Ectodermal cell (in vitro differentiated cells): ENCODE results near the gene DZANK1.
"Not testable (repeated sequence)": the region's sequence is repeated elsewhere in the genome, so short reads cannot be mapped to it uniquely, and the experiment has no call there.

Experiments used
- H3K27ac ChIP-seq: 2 replicates; pipeline ENCODE4 v1.7.0; 2013; ENCODE audit warnings: mild to moderate bottlenecking, low read depth, low read length; ENCODE audit not compliant: insufficient read depth, poor library complexity, severe bottlenecking
- H3K27me3 ChIP-seq: 2 replicates; pipeline ENCODE4 v1.7.0; 2013; ENCODE audit warnings: mild to moderate bottlenecking, low read length; ENCODE audit not compliant: insufficient read depth, control insufficient read depth, poor library complexity, severe bottlenecking
- H3K36me3 ChIP-seq: one replicate; pipeline ENCODE4 v1.7.0; 2013; ENCODE audit warnings: low read length; ENCODE audit not compliant: control insufficient read depth, insufficient read depth
- H3K4me1 ChIP-seq: one replicate; pipeline ENCODE4 v1.7.0; 2013; ENCODE audit warnings: low read length; ENCODE audit not compliant: control insufficient read depth, insufficient read depth
- H3K4me3 ChIP-seq: 2 replicates; pipeline ENCODE4 v1.7.0; 2013; ENCODE audit warnings: low read depth, low read length, control low read depth; ENCODE audit not compliant: insufficient read depth
- H3K9me3 ChIP-seq: 2 replicates; pipeline ENCODE4 v1.7.0; 2013; ENCODE audit warnings: mild to moderate bottlenecking, low read length, moderate library complexity; ENCODE audit not compliant: control insufficient read depth
- WGBS, 2 experiments: methylation state at CpG; one replicate each; pipeline ENCODE4 v1.1.7; 2013; ENCODE audit warnings: missing lambda C conversion rate in 2 of 2; 5-methylcytosine and 5-hydroxymethylcytosine counted together

The DZANK1 gene

DNA sequence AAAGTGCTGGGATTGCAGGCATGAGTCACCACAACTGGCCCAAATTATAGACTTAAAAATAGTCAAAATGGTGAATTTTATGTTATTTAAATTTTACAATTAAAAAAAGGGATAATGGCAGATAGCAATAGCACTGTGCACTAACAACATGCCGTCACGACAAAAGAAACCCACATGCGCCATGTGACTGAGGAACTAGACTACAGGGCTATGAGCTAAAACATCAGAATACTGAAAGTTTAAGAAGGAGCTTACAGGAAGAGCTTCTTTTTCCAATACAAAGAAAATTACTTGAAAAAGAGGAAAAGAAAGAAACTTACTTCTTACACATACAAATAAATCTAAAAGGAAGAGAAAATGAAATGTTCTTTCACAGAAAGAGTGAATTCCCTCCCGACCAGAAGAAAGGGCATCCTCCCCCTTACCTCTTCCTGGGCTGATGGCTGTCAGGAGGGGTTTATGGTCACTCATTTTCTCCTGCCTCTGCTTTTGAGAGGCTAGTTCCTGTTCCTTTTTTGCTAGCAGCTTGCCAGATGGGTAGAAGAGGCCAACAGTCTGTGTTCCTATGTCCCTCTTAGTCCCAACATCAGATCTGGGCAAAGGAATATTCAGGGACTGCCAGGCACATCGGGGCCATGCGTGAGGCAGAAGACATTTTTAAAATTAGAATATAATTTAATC, 54.5 kb downstream of the DZANK1 start:
- H3K27ac ChIP-seq, result no peak overlapping the region
- WGBS, 2 experiments, result 84 to 86% methylated on average over 4 to 6 of the region's 6 CpGs
- H3K4me3 ChIP-seq, result no peak overlapping the region
- no peaks in the 10 kb centered on the region for H3K27me3 ChIP-seq
- H3K36me3 ChIP-seq, result no peaks in the 10 kb centered on the region
- no peaks in the 10 kb centered on the region for H3K9me3 ChIP-seq
- no peaks in the 10 kb centered on the region for H3K4me1 ChIP-seq

DNA sequence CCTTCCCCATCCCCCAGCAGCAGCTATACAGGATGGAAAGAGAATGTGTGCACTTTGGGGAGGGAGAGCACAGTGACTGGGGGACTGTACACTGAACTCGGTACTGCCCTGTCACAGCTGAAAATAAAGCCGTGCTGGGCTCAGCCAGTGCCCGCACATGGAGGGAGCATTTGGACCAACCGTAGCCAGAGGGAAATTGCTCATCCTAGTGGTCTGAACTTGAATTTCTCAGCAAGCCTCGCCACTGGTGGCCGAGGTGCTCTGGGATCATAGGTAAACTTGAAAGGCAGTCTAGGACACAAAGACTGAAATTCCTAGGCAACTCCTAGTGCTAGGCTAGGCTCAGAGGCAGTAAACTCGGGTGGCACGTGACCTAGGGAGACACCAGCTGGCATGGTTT, 61.0 kb downstream of the DZANK1 start:
- 87 to 91% methylated on average over 8 of the region's 8 CpGs for WGBS, 2 experiments

GRCh38 chr20:18404172-18404571, 62.7 kb downstream of the DZANK1 start:
- WGBS, 2 experiments, result 94 to 100% methylated on average over 2 of the region's 2 CpGs
- Histone ChIP-seq H3K9me3 (no peaks in the 10 kb centered on the region), H3K27ac (no peak overlapping the region), H3K27me3 (no peaks in the 10 kb centered on the region), H3K4me3 (no peak overlapping the region), H3K36me3 (no peaks in the 10 kb centered on the region), H3K4me1 (no peaks in the 10 kb centered on the region)

More for the DNA sequence above, 61.0 kb downstream of the DZANK1 start:
- no peaks in the 10 kb centered on the region for H3K27me3 ChIP-seq
- no peaks in the 10 kb centered on the region for H3K4me1 ChIP-seq
- H3K36me3 ChIP-seq, result no peaks in the 10 kb centered on the region
- no peak overlapping the region for H3K27ac ChIP-seq
- no peaks in the 10 kb centered on the region for H3K9me3 ChIP-seq
- H3K4me3 ChIP-seq, result no peak overlapping the region

- no peak overlapping the region for H3K27ac ChIP-seq
- no peaks in the 10 kb centered on the region for H3K9me3 ChIP-seq
- H3K4me1 ChIP-seq, result no peaks in the 10 kb centered on the region
- H3K4me3 ChIP-seq, result no peak overlapping the region
- H3K27me3 ChIP-seq, result no peaks in the 10 kb centered on the region
- H3K36me3 ChIP-seq, result no peaks in the 10 kb centered on the region
These were observed 63.6 kb downstream of the DZANK1 start for GRCh38 chr20:18403269-18403668.

DNA sequence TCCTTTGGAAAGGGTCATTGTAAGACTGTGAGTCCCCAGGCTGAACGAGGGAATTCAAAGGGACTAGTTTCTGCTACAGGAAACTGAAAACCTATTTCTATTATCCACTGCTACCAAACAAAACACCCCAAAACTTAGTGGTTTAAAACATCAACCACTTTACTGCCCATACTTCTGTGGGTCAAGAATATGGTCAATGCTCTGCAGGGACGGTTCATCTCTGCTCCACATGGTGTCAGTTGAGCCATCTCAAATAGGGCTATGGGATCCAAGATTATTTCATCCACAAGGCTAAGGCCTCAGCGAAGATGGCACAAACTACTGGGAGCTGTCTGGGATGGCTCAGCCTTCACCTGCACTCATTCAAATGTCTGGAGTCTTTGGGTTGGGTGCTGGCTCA, 65.5 kb downstream of the DZANK1 start:
- no peaks in the 10 kb centered on the region for H3K27me3 ChIP-seq
- H3K4me1 ChIP-seq, result no peaks in the 10 kb centered on the region
- no peaks in the 10 kb centered on the region for H3K36me3 ChIP-seq
- 94% methylated on average over 3 of the region's 3 CpGs for WGBS, 2 experiments
- H3K27ac ChIP-seq, result no peak overlapping the region
- no peaks in the 10 kb centered on the region for H3K9me3 ChIP-seq
- H3K4me3 ChIP-seq, result no peak overlapping the region

DNA sequence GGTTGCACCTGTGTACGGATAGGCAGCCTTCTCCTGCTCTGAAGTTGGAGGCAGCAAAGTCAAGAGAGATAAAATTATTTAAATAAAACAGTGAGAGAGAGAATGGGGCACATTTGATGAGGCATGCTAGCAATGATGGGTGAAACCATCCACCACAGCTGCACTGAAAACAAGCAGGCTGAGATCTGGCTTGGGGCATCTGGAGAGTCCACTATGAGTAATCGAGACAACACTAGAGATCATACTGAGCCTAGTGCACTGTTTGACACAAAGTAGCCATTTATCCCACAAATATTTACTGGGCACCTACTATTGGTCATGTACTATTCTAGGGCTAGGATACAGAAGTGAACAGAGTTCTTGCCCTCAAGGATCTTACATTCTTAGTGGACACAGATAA, 66.4 kb downstream of the DZANK1 start:
- H3K27me3 ChIP-seq, result no peaks in the 10 kb centered on the region
- no peaks in the 10 kb centered on the region for H3K9me3 ChIP-seq
- 87 to 93% methylated on average over 2 of the region's 2 CpGs for WGBS, 2 experiments
- H3K36me3 ChIP-seq, result no peaks in the 10 kb centered on the region
- H3K4me1 ChIP-seq, result no peaks in the 10 kb centered on the region
- no peak overlapping the region for H3K27ac ChIP-seq
- H3K4me3 ChIP-seq, result no peak overlapping the region

DNA sequence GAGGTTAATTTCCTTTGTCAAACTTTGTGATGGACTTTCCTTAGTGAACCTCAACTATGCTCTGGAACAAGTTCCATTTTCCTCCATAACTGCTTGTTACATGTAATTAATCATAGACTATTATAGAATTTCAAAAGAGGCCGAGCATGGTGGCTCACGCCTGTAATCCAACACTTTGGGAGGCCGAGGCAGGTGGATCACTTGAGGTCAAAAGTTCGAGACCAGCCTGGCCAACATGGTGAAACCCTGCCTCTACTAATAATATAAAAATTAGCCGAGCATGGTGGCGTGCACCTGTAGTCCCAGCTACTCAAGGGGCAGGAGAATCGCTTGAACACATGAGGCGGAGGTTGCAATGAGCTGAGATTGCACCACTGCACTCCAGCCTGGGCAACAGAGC, 68.1 kb downstream of the DZANK1 start:
- not testable (repeated sequence) for H3K9me3 ChIP-seq, H3K4me3 ChIP-seq, H3K27ac ChIP-seq, H3K36me3 ChIP-seq, H3K27me3 ChIP-seq
- peaks cover 11% of the 10 kb centered on the region for H3K4me1 ChIP-seq
- WGBS, 2 experiments, result 90 to 93% methylated on average over 8 of the region's 8 CpGs

- Histone ChIP-seq H3K4me1 (peaks cover 11% of the 10 kb centered on the region), H3K4me3 (no peak overlapping the region), H3K9me3 (no peaks in the 10 kb centered on the region), H3K36me3 (no peaks in the 10 kb centered on the region), H3K27ac (no peak overlapping the region), H3K27me3 (no peaks in the 10 kb centered on the region)
- 95 to 97% methylated on average over 4 of the region's 4 CpGs for WGBS, 2 experiments
These were observed 69.8 kb downstream of the DZANK1 start for GRCh38 chr20:18397030-18397429.

- Histone ChIP-seq H3K36me3 (no peaks in the 10 kb centered on the region), H3K9me3 (no peaks in the 10 kb centered on the region), H3K4me1 (peaks cover 11% of the 10 kb centered on the region), H3K27ac (no peak overlapping the region), H3K4me3 (no peak overlapping the region), H3K27me3 (no peaks in the 10 kb centered on the region)
- 84% methylated on average over 1 of the region's 1 CpG for WGBS, 2 experiments
These were observed 71.3 kb downstream of the DZANK1 start for GRCh38 chr20:18395544-18395943.

DNA sequence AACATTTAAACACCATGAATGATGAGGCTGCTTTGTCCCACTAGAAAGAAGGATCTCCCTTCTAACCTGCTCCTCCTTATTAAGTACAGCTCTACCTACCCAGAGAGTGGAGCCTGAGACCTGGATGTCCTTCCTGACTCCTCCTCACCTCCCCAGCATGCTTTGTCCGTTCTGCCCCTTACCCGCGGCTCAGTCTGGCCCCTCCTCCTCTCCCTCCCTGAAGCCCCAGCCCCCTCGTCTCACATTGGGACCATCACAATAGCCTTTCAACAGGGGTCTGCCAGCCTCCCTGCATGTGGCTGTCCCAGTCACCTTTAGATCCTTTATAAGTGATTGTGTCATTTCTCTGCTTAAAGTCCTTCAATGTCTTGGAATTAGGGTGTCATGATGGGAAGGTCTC, 72.5 kb downstream of the DZANK1 start:
- Histone ChIP-seq H3K9me3 (no peaks in the 10 kb centered on the region), H3K4me1 (peaks cover 11% of the 10 kb centered on the region), H3K4me3 (no peak overlapping the region), H3K36me3 (no peaks in the 10 kb centered on the region), H3K27me3 (no peaks in the 10 kb centered on the region), H3K27ac (no peak overlapping the region)
- 1 to 4% methylated on average over 4 of the region's 4 CpGs for WGBS, 2 experiments

DNA sequence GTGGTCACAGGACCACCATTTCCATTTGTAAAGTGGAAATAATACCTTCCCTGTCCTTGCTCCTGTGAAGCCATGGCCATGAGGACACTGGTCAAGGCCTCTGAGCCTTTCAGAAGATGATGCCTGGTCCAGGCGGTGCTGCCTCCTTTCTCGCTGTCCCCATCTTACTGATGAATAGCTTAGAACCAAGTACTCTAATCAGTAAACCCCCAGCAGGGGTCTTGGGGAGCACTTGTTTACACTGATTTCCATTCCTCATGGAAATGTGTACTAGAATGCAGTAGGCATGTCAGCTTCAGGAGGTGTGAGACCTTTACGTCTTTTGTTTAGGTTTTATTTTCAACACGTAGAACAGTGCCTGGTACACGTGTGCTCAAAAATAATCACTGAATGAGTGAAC, 75.1 kb downstream of the DZANK1 start:
- Histone ChIP-seq H3K27me3 (no peaks in the 10 kb centered on the region), H3K9me3 (no peaks in the 10 kb centered on the region), H3K36me3 (no peaks in the 10 kb centered on the region), H3K27ac (no peak overlapping the region), H3K4me3 (no peak overlapping the region), H3K4me1 (peaks cover 11% of the 10 kb centered on the region)
- 92 to 95% methylated on average over 5 of the region's 5 CpGs for WGBS, 2 experiments
